KOPT-K1 (cell line): ENCODE measurements around the gene MBD1.

Experiments used
- H3K27ac ChIP-seq: fragments of 200-600 bp; sonication (generic); 2 replicates; pipeline ENCODE4 v1.5.1; 2016; ENCODE audit warnings: antibody characterized with exemption, mild to moderate bottlenecking, low read depth, low read length; ENCODE audit not compliant: poor library complexity, severe bottlenecking
- H3K36me3 ChIP-seq: fragments of 200-600 bp; sonication (generic); 2 replicates; pipeline ENCODE4 v1.5.1; 2017; ENCODE audit warnings: antibody characterized with exemption, mild to moderate bottlenecking, low read length, moderate library complexity; ENCODE audit not compliant: insufficient read depth
- H3K9me3 ChIP-seq: fragments of 200-600 bp; sonication (generic); 2 replicates; pipeline ENCODE4 v1.5.1; 2017; ENCODE audit warnings: antibody characterized with exemption, low read length, mild to moderate bottlenecking; ENCODE audit not compliant: insufficient read depth, poor library complexity, severe bottlenecking

MBD1 gene

DNA sequence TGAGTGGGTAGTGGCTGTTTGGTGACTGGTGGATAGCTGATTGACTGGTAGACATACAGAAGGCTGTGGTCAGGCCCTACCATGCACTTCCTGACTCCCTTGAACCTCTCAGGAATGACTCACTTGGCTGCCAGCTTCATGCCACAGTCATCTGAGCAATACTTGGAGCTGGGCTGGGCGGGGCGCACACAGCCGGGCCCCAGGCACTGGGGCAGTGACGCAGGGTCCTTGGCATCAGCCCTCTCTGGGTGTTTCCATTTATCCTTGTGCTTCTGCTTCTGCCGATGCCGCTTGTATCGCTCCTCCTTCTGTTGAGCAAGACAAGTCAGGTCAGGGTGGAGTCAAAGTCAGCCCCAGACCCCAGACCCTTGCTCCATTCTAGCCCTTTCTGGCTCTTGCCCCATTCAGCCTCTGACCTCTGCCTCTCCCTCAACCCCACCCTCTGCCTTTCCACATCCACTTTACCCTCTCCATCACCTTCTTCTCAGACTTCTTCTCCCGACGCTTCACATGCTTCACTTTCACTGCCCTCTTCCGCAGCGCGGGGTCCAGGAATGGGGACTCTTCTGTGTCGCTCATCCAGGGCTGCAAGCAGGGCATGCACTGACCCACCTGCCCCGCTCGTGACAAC lies 3.0 kb upstream of the MBD1 start:
- Histone ChIP-seq H3K27ac (no peak overlapping the region), H3K9me3 (no peaks in the 10 kb centered on the region), H3K36me3 (peaks cover 45% of the 10 kb centered on the region)

DNA sequence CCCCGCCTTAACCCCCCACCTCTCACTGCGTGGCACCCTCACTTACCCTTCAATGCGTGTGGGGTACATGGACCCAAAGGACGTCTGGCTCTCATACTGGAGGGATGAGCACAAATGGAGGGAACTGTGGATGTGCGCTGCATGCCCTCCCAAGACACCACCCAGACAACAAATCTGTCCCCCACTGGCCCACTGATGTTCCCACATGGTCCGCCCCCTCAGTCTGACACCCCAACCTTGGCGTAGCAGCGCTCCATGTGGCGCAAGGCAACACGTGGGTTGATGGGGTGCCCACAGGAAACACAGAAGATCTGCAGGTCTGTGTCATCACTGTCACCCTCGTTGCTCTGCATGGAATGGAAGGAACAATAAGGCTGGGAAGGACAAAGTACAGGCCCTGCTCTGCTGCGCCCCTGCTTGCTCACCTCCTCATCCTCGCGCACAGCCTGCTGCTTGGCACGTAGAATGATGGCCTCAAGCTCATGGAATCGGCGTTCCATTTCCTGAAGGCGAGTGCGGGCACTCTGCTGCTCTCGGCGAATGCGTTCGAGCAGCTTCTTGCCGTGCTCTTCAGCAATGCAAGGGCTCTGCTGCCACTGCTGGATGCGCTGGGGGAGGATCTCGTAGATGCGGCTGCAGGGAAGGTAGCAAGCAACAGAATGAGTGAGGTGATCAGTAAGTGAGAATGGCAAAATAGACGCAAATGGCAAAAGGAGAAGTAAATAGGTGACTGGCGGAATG lies 2.3 kb upstream of the MBD1 start:
- H3K9me3 ChIP-seq, result no peaks in the 10 kb centered on the region
- peaks cover 53% of the 10 kb centered on the region for H3K36me3 ChIP-seq
- H3K27ac ChIP-seq, result no peak overlapping the region

DNA sequence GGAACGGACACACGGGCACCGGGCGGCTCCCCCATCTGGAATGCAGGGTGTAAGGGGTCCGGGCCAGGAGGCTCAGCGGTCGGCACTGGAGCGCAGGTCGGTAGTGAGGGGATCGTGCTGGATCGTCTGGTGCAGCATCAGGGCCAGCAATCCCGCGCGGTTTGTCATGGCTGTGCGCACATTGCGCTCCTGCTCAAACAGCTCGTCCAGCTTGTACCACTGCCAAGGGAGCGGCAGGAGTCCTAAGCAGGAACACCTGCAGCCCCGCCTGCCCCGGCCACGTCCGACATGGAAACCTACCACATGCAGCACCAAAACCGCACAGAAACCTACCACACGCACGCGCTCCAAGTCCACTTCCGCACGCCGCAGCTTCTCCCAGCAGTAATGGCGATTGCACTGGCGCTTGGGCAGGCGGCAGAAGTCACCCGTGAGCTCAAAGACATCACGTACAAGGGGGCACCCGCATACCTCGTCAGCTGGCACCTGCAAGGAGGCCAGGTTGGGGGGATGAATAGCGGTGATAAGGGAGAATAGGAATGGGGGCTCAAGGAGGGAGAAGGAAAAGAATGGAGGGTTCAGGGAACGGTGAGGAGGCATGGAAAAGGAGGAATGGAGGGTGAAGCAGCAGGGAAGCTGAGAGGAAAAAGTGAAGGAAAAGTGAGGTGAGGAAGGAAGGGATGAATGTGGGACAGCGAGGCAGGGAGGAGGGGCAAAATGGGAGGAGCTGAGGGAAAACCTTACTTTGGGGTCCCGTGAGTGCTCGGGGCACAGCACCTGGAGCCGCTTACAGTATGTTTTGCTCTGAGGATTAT lies 1.4 kb upstream of the MBD1 start:
- Histone ChIP-seq H3K9me3 (no peaks in the 10 kb centered on the region), H3K27ac (peak overlapping the region; percentile 90), H3K36me3 (peaks cover 60% of the 10 kb centered on the region)

DNA sequence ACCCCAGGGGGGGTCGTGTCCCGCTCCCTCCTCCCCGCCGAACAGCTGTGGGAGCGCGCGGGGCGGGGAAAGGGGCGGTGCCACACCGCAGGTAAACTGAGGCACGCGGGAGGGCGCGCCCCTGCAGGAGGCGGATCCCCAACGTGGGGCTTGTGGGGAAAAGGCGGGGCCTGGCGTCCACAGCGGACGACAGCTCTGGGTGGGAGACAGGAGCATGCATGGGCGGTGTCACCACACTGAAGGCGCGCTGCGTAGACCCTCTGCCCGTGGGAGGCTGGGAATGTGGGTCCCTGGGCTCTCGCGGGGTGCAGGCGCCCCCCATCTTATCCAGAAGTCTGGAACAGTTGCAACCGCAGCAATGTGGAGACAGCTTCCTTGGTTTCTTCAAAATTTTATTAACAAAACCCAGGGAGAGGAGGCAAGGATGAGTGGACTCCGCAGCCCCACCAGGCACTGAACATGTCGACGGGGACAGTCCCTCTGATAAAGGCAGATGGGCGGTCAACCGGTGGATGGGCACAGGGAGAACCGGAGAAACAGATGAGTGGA lies 723 bp upstream of the MBD1 start:
- H3K27ac ChIP-seq, result peak overlapping the region; percentile 90
- peaks cover 64% of the 10 kb centered on the region for H3K36me3 ChIP-seq
- H3K9me3 ChIP-seq, result no peaks in the 10 kb centered on the region

DNA sequence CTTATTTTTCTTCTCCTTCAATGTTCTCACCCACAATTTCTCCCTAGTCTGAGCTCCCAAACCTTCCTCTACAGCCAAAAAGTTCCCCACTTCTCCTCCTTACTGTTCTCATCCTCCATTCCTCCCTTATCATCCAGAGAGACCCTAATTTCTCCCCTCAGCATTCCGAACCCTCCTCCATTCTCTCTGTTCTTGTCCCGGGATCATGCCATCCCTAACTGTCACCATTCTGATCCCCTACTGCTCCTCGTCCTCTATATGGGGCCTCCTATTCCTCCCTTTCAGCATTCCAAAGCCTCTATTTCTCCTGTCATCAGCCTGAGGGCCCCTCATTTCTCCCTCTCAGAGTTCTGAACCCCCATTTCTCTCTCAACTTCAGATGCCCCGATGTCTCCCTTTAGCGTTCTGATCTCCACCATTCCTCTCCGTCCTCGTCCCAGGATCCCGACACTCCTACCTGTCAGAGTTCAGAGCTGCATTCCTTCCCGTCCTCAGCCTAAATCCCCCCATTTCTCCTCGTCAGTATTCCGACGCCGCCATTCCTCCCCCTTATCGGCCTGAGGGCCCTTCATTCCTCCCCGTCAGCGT lies 522 bp downstream of the MBD1 start:
- Histone ChIP-seq H3K27ac (peak overlapping the region; percentile 90), H3K9me3 (no peaks in the 10 kb centered on the region), H3K36me3 (peaks cover 74% of the 10 kb centered on the region)

DNA sequence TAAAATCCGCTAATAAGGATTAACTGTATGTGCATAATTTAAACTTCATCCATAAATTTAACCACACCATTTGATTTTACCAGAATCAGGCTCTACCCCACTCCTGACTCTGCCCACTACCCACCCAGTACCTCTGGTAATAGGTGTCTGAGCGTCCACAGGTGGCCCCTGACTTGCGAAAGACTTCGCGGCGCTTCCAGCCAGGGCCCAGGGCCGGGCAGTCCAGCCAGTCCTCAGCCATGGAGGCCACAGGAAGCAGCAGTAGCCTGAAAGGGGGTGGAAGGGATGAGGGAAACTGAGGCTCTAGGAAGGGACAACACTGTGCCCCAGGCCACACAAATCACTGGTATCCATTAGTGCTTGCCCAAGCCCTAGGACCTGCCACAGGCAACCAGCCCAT lies 1.6 kb downstream of the MBD1 start:
- H3K27ac ChIP-seq, result no peak overlapping the region
- peaks cover 74% of the 10 kb centered on the region for H3K36me3 ChIP-seq

DNA sequence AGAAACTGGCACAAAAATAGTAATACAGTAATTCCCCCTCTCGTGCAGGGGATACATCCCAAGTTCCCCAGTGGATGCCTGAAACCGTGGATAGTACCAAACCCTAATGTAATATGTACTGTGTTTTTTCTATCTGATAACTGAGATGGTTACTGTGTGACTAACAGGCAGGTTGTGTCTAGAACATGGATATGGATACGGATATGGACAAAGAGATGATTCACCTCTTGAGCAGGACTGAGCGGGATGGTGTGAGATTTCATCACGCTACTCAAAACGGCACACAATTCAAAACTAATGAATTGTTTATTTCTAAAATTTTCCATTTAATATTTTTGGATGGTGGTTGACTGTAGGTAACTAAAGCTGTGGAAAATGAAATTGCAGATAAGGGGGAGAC lies 3.4 kb downstream of the MBD1 start:
- Histone ChIP-seq H3K36me3 (peaks cover 74% of the 10 kb centered on the region), H3K9me3 (no peaks in the 10 kb centered on the region), H3K27ac (no peak overlapping the region)

More for the DNA sequence above, 1.6 kb downstream of the MBD1 start:
- H3K9me3 ChIP-seq, result no peaks in the 10 kb centered on the region

DNA sequence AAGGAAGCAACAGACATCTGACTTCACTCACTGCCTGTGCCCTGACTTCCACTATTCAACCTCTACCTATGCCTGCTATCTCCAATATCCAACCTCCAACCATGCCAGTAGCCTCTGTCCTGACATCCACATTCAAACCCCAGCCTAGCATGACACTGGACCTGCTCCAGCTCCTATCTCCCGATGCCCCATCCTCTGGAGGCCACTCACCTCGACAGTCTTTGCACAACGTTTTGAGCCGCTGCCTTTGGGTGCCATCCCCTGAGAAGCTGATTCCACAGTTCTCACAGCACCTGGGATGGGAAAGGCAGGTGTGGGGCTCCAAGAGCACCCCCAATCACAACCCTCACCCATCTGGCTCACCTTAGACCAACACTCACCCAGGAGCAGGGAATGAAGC lies 4.9 kb downstream of the MBD1 start:
- Histone ChIP-seq H3K9me3 (no peaks in the 10 kb centered on the region), H3K27ac (no peak overlapping the region), H3K36me3 (peaks cover 80% of the 10 kb centered on the region)

DNA sequence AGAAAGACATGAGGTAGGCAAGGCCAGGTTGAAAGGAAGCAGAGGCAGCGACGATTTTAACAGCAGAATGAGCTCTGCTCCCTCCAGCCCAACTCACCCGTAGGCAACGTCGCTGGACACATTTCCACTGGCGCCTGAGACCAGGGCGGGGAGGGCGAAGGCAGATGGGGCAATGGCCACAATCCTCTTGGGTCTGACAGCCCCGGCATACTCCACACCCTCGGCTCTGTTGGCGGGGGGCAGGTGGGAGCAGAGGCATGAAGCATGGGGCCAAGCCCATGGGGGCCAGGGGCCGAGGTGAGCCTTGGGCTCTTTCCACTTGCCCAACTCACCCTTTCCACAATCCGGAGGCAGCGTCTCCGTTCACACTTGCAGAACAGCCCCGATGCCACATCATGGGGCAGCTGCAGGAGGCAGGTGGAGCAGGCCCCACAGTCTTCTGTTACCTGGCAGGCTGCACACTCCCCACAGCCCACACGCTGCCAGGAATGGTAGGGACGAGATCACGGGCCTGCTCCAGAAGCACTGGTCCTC lies 5.8 kb downstream of the MBD1 start:
- peaks cover 88% of the 10 kb centered on the region for H3K36me3 ChIP-seq

DNA sequence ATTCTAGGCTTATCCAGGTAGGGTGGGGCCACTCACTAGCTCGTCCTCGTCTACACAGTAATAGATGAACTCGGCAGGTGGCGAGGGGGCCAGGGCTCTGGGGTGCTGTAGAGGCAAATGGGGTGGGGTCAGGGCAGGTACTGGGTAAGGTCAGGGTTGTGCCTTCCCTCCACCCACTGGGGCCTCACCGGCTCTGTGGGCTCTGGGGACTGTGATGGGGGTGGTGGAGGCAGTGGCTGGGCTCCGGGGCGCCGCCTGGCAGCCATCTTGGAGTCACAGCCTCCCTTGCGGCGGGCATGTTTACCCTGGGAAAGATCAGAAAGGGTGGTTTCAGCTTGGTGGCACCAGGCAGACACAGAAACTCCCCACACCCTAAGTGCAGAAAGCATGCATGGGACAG lies 6.4 kb downstream of the MBD1 start:
- H3K9me3 ChIP-seq, result no peaks in the 10 kb centered on the region
- H3K27ac ChIP-seq, result no peak overlapping the region
- H3K36me3 ChIP-seq, result peaks cover 95% of the 10 kb centered on the region

More for the DNA sequence above, 5.8 kb downstream of the MBD1 start:
- no peaks in the 10 kb centered on the region for H3K9me3 ChIP-seq
- H3K27ac ChIP-seq, result no peak overlapping the region

DNA sequence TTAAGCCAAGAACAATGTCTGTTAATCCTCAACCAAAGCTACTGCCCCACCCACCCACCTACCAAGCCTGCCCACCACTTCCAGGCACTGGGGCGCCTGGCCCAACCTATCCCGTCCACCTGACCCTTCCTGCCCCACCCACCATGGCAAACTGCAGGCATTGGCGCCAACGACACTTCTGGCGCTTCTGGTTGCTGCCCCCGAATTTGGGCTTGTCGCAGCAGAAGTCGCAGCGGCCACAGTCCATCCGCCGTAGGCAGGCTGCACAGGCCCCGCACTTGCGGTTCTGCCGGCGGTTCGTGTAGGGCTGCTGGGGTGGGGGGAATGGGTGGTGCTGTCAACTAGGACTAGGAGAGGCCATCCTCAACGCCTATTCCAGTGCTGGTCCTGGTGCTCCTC lies 7.3 kb downstream of the MBD1 start:
- H3K36me3 ChIP-seq, result peaks cover 96% of the 10 kb centered on the region
- no peak overlapping the region for H3K27ac ChIP-seq
- H3K9me3 ChIP-seq, result no peaks in the 10 kb centered on the region

DNA sequence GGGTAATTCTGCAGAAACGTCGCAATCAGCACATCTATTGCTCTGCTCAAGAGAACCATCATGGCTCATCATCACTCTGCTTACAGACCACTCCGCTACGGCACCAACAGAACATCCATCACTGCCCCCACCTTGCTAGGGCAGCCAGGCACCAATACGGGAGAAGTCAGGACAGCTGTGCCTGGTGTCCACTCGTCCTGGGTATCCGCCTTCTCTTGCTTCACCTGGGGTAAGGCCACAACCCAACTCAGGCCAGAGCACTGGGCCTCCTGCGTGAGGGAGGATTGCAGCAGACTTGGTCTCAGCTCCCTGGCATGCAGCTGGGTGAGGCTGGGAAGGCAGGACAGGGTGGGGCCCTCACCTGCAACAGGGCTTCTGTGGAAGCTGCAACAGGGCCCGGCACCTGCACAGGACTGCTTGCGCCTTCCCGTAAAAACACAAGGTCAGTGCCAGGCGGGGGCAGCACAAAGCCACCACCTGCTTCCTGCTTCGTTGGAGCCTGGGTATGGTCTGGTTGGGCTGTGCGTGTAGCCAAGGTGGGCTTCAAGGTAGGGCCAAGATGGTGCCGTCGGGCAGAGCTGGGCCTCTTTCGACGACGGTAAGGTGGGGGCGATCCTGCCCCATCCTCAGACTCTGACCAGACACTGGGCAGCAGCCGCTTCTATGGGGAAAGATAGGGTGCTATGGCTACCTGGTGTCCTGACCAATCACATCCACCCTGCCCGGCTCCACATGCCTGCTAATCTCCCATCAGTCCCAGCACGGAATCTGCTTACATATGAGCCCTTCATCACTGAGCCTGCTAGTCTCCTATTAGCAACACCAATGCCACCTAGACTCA lies 7.9 kb downstream of the MBD1 start:
- no peaks in the 10 kb centered on the region for H3K9me3 ChIP-seq
- H3K36me3 ChIP-seq, result peaks cover 97% of the 10 kb centered on the region
- H3K27ac ChIP-seq, result no peak overlapping the region

DNA sequence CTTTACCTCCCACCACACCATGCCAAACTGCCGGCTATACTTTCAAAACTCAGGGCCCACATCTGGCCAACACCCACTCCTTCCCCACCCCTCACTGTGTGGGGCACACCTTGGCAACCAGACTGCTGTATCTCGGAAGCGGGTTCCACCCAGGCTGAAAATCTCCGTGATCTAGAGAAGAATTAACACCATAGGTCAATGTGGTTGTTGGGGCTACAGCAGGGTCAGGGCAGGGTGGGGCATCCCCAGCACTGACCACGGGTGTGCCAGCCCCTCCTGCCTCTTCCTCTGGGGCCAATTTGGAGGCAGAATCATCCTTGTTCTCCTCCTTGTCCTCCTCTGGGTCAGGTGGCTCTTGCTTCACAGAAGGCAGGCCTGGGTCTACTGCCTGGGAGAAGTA lies 8.8 kb downstream of the MBD1 start:
- H3K27ac ChIP-seq, result no peak overlapping the region

More for the DNA sequence above, 8.8 kb downstream of the MBD1 start:
- Histone ChIP-seq H3K9me3 (no peaks in the 10 kb centered on the region), H3K36me3 (peaks cover 97% of the 10 kb centered on the region)
